H1 (cell line): ENCODE results near the gene FGF2. TPM values are rescaled to one million over a fixed set of nuclear protein-coding genes. Genes with fewer than 3 reads are reported as not detected.

Experiments used
- BCL11A ChIP-seq, 2 experiments: IDR thresholded peaks; one replicate each; pipeline ENCODE4 v1.6.1; 2011; ENCODE audit warnings: low read depth in 2 of 2, low read length in 2 of 2, mild to moderate bottlenecking in 2 of 2
- CHD7 ChIP-seq: fragments of 300-600 bp; sonication (generic); IDR thresholded peaks from 2 replicates; pipeline ENCODE4 v1.7.1; 2012; ENCODE audit warnings: low read length, moderate library complexity, mild to moderate bottlenecking, inconsistent platforms; ENCODE audit not compliant: insufficient replicate concordance
- E2F6 ChIP-seq: IDR thresholded peaks from 2 replicates; pipeline ENCODE4 v1.6.1; 2012; ENCODE audit warnings: inconsistent platforms
- HDAC6 ChIP-seq: IDR thresholded peaks from one replicate; pipeline ENCODE4 v1.7.1; 2012; ENCODE audit warnings: low read depth, mild to moderate bottlenecking, inconsistent platforms, low read length, moderate library complexity
- JUN ChIP-seq: IDR thresholded peaks from 2 replicates; pipeline ENCODE4 v1.6.1; 2011; ENCODE audit warnings: low read depth, mild to moderate bottlenecking, improper control_type of control experiment, low read length
- POU5F1 ChIP-seq: IDR thresholded peaks from 2 replicates; pipeline ENCODE4 v1.6.1; 2011; ENCODE audit warnings: low read depth, mild to moderate bottlenecking, low read length, moderate library complexity
- RFX5 ChIP-seq: IDR thresholded peaks from 2 replicates; pipeline ENCODE4 v1.6.1; 2011; ENCODE audit warnings: low read depth, low read length, improper control_type of control experiment, borderline replicate concordance
- SIRT6 ChIP-seq: IDR thresholded peaks from one replicate; pipeline ENCODE4 v1.7.1; 2012; ENCODE audit warnings: low read length, inconsistent platforms
- polyA plus RNA-seq, 7 experiments: library from polyadenylated mRNA; depleted of rRNA in 3 of 7; stranded (reverse) in 5 of 7; unstranded in 2 of 7; fragments of >200 nt in 5 of 7; fragments of 200-250 nt in 2 of 7; gene quantifications; 1 replicate in 5 of 7; 2 replicates in 1 of 7; 4 replicates in 1 of 7; pipeline versions ENCODE4 v1.2.1 to v1.2.3, GENCODE V29; 2011 to 2013; ENCODE audit warnings: missing spikeins in 2 of 7, mixed read lengths in 2 of 7
- total RNA-seq: library from RNA; stranded (reverse); fragmentation: NEBNext Ultra II Directional; extraction: Animal tissue kit (Norgen Biotek cat#: 25700); gene quantifications from 2 replicates; pipeline ENCODE4 v1.2.1, GENCODE V29; 2021

The FGF2 gene
- total and polyA plus RNA-seq, 2 of the 8 experiments (the other 6 are each of a cell fraction or from before 2014, with no cell fraction given), result 23.4 to 145 TPM

GRCh38 chr4:122858705-122859104 is 32.1 kb downstream of the FGF2 start (continued):
- no peak for TF ChIP-seq CHD7
- no peak for TF ChIP-seq JUN
- TF ChIP-seq BCL11A (IDR thresholded peaks at IDR 0.05; ENCODE audit: low read depth in 2 of 2, low read length in 2 of 2), result no peak
- no peak for TF ChIP-seq SIRT6
- no peak for TF ChIP-seq POU5F1
- TF ChIP-seq E2F6, result no peak
- no peak for TF ChIP-seq HDAC6
- no peak for TF ChIP-seq RFX5
